Sigmoid colon (tissue), 4 donors: ENCODE measurements around the gene SYNGR3.

Experiments
- CTCF ChIP-seq, 4 experiments: fragments of 450-650 bp in 3 of 4; fragments of 200-600 bp in 1 of 4; IDR thresholded peaks; one replicate each; pipeline ENCODE4 v1.5.1; 2016 to 2019; ENCODE audit warnings: antibody characterized with exemption in 4 of 4, mild to moderate bottlenecking in 3 of 4, moderate library complexity in 2 of 4
- POLR2AphosphoS5 ChIP-seq, 4 donors: sonication (generic); formaldehyde crosslinking; IDR thresholded peaks; one replicate each; pipeline ENCODE4 v1.6.1; 2017; ENCODE audit warnings: antibody characterized with exemption in 4 of 4

GRCh38 chr16:1949507-1949906 is 40.3 kb upstream of the SYNGR3 start:
- no peak for TF ChIP-seq POLR2AphosphoS5 (IDR thresholded peaks at IDR 0.05)
- no peak for TF ChIP-seq CTCF (IDR thresholded peaks at IDR 0.05)
